GM18499 (cell line): Measurements from ENCODE around the gene GIGYF2.
A peak's percentile ranks its signal among the peaks of the same experiment; 100 is the strongest.

Experiments used
- ATAC-seq: cut with Tn5 transposase; IDR thresholded peaks from one replicate; pipeline ENCODE4 v1.9.1; 2021; ENCODE audit warnings: moderate number of reproducible peaks; ENCODE audit not compliant: insufficient read depth, unreplicated experiment

The GIGYF2 gene, protein sequence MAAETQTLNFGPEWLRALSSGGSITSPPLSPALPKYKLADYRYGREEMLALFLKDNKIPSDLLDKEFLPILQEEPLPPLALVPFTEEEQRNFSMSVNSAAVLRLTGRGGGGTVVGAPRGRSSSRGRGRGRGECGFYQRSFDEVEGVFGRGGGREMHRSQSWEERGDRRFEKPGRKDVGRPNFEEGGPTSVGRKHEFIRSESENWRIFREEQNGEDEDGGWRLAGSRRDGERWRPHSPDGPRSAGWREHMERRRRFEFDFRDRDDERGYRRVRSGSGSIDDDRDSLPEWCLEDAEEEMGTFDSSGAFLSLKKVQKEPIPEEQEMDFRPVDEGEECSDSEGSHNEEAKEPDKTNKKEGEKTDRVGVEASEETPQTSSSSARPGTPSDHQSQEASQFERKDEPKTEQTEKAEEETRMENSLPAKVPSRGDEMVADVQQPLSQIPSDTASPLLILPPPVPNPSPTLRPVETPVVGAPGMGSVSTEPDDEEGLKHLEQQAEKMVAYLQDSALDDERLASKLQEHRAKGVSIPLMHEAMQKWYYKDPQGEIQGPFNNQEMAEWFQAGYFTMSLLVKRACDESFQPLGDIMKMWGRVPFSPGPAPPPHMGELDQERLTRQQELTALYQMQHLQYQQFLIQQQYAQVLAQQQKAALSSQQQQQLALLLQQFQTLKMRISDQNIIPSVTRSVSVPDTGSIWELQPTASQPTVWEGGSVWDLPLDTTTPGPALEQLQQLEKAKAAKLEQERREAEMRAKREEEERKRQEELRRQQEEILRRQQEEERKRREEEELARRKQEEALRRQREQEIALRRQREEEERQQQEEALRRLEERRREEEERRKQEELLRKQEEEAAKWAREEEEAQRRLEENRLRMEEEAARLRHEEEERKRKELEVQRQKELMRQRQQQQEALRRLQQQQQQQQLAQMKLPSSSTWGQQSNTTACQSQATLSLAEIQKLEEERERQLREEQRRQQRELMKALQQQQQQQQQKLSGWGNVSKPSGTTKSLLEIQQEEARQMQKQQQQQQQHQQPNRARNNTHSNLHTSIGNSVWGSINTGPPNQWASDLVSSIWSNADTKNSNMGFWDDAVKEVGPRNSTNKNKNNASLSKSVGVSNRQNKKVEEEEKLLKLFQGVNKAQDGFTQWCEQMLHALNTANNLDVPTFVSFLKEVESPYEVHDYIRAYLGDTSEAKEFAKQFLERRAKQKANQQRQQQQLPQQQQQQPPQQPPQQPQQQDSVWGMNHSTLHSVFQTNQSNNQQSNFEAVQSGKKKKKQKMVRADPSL (N-terminal part only)

DNA sequence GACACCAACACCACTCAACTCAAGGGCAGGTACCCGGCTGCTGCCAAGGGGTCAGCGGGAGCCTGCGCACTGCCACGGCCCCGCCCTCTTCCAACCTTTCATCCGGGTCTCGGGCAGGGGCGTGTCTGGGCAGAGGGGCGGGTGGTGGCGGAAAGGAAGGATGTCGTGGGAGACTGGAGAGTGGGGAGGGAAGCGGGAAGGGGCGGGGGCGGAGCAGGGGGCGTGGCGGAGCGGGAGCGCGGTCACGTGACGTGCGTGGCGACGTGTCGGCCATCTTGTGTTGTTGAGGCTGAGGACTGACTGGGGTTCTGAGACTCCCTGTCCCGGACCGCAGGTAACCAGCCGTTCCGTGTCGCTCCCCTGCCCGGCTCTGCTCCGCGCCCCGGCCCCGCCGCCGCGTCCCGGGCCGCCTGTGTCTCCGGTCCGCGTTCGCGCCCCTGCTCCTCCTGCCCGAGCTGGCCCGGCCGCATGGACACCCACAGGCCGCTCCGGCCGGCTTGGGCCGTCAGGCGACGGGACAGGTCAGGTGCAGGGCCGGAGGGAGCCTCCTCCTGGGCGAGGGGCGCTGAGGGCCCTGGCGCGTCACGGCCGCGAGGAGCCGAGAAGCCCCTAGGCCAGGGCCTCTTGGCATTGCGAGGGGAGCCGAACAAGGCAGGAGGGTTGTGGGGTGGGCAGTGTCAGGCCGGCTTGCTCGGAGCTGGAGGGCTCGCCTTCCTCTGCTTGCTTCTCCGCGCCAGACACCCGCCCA, at the start of gene GIGYF2:
GIGYF2 (plus strand) TSS at position 273 of the 748 bp plus-strand sequence. CDS start 37,867 bp downstream, outside the sequence.
- ATAC-seq, result peak; percentile 43

DNA sequence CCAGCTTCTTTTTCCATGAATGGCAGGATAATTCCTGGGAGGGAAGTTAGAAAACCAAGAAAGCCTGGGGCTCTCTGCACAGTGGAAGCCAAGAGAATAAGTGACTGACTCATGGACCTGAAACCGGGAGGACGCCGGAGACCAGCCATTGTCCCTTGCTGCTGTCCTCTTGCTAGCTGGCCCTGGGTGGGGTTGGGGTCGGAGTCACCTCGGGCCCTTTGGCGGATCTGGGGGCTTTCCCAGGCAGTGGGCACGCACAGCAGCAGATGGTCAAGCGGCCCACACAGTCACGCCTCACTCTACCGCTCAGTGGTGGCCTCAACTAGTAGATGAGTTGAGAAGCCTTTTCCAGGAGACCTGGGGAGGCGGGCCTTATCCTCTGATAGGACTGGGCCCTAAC, 48.1 kb upstream of the GIGYF2 start:
- ATAC-seq, result no peak

DNA sequence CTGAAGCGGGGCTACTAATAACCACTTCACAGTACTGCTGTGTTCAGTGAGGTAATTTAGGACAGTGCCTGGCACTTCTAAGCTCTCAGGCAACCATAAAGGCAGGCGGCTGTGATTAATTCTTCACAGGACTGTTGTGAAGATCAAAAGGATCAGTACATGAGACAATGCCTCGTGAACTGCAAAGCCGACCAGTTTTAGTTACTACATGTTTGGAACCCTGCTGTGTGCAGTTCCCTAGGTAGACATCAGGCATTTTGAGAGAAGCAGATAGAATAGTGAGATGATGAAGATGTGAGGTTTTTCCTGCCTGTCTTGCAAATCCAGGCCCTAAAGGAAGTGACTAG, 44.7 kb upstream of the GIGYF2 start:
- no peak for ATAC-seq

DNA sequence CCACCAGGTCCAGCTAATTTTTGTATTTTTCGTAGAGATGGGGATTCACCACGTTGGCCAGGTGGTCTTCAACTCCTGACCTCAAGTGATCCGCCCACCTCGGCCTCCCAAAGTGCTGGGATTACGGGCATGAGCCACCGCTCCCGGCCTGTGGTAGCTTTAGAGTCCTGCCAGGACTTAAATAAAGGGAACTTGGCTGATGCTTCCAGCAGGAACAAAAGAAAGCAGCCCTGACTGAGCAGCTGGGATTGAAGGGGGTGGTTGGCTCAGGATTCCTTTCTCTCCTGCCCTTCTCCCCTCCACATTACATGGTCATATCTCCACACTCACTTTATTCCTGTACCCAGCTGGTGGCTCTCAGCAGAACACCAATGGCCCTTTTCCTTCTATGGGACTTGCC, 43.7 kb upstream of the GIGYF2 start:
- no peak for ATAC-seq

DNA sequence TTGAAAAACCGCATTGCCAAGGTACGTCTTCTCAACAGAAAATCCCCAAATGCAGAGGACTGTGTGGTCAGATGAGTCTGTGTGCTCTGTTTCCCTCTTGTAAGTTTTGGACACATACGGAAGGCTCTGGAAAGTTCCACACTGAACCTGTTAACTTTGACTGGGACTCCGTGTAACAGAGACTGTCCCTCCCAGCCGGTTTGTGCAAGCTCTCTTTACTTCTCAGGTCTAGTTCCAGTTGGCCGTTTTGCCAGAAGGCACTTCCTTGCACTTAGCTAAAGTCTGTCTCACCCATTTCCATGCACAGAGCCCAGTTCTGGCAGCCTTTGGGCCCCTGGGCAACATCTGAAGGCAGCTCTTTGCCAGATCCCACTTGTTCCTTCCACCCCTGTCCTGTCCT, 41.7 kb upstream of the GIGYF2 start:
- no peak for ATAC-seq

DNA sequence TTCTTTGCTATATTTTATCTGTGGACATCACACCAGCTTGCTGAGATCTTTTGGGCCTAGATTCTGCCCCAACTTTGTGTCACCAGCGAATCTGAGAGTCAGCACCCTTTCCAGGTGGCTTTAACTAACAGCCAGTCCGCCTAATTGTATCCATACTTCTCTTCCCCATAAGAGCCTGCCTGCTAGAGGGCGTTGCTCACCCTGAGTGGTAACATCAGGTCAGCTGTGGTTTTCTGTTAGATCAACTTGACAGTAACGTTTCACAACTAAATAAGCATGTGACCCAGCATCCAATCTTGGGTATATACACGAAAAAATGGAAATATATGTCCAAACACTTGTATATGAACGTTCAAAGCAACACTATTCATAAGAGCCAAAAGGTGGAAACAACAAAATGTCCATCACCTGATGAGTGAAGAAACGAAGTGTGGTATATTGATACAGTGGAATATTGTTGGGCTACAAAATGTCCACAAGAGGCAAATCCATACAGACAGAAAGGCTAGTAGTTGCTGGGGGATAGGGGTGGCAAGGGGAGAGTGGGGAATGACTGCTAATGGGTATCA, 38.8 kb upstream of the GIGYF2 start:
- no peak for ATAC-seq

DNA sequence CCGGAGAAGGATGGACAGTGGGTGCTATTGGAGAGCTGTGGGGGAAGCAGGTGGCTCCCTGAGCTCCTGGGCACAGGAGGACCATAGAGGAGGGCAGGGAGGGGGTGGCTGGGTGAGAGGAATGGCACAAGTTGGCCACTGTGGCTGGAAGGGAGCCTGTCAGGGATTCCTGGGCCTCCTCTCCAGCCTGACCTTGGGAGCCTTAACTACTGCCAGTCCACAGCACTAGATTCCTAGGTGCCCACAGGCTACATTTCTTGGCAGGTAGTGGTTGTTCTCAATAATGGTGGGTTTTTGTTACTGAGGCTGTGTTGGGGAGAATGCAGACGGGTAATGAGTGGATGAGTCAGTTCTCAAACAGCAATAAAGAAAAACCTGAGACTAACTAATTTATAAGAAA, 37.8 kb upstream of the GIGYF2 start:
- no peak for ATAC-seq

DNA sequence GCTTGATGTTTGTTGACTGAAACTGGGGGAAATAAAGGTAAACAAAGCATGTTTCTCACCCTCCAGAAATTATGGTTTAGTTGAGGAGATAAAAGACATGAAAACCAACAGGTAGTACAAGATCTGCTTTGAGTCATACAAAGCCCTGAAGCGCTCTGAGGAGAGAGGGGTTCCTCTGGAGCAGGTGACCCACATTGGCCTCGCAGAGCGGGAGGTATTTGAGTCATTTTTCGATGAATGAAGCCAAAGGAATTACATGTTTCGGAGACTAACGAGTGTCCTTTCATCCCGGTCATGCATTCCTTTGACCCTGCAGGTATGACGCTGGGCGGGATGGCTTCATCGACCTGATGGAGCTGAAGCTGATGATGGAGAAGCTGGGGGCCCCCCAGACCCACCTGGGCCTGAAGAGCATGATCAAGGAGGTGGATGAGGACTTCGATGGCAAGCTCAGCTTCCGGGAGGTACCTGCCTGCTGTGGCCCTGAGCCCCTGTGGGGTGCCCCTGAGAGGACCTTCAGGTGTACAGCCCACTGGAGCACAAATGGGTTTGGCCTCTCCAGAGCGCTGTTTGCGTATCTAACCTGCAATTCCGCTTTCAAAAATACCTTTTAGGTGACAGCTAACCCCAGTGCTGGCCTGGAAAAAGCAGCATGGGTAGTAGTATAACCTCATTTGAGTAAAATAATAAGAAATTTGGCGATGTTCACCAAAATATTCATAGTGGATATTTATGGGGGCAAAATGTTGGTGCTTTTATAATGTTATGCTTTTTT, 34.5 kb upstream of the GIGYF2 start:
- no peak for ATAC-seq

DNA sequence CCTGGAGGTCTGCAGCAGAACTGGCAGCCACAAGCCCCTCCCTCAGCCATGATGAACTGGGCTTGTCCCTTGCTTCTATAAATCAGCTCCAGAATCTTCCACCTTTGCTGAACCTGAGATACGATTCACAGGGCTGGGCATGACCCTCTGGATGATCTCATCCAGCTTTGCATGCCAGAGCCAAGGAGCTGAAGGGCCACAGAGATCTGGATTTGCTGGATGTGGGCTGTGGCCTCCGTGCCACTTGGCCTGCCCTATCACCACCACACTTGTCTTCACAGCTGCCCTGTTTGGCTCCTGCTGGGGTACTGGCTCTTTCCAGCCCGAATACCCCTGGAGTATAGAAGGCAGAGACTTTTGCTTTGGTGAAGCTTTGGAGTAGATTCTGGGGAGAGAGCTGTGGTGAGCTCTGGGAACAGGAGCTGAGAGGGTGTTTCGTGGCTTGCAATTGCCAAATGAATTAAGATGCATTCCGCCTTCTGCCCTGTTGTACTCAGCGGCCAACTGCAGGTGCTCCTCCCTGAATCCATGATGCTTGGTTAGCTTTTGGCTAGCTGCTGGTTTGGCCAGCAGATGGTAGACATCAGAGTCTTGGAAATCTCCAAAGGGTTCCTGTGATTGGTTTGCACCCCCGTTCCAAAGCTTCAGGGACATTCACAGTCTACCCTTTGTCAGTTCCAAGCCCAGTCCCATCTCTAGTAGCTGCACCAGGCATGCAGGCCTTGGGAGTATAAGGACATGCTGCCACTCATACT, 30.9 kb upstream of the GIGYF2 start:
- ATAC-seq, result no peak

DNA sequence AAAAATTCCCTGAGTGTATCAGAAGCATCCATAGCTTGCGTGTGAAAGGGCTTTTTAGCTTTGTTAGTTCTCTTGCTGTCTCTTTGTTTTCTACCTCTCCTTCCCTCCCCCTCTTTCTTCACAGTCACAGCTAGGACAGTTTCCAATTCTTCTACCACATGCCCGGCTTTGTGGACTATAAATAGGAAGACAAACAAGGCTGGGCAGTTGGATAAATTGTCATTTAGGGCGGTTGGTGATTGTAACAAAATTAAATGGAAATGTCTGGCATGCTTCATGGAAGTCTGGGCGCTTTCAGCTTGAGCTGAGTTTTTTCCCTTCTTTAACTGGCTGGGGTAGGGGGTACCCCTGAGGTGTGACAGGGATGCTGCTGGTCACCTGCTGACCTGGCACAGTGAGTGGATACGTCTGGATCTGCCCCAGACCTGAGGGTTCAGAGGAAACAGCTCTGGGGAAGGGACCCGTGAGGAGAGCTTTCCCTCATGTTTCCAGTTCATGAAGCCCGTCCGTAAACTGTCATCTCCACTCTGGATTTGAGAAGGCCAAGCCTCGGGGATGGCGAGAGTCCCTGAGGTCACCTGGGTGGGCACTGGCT, 29.0 kb upstream of the GIGYF2 start:
- ATAC-seq, result no peak

DNA sequence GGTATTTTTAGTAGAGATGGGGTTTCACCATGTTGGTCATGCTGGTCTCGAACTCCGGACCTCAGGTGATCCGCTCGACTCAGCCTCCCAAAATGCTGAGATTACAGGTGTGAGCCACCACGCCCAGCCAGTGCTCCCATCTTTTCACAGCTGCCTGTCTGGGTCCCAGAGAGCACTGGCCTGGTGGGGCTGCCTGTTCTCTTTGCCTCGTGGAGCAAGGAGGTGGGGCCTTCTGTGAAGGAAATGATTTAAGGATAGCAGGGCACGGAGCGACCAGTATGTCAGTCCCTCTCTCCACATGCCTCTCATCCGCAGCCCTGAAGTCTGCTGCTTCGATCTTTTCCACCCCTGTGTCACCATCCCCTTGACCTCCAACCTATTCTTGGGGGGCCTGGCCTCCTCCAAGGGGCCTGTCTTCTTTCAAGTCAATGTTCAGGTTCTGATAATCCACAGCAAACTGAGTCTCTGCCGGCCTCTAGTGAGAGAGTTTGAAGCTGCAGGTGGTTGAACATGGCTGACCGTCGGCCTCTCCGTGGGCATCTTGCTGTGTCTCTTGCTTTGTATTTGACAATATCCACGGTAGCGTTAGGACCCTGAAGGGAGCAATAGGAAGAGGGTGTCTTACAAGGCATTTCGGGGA, 28.2 kb upstream of the GIGYF2 start:
- no peak for ATAC-seq

DNA sequence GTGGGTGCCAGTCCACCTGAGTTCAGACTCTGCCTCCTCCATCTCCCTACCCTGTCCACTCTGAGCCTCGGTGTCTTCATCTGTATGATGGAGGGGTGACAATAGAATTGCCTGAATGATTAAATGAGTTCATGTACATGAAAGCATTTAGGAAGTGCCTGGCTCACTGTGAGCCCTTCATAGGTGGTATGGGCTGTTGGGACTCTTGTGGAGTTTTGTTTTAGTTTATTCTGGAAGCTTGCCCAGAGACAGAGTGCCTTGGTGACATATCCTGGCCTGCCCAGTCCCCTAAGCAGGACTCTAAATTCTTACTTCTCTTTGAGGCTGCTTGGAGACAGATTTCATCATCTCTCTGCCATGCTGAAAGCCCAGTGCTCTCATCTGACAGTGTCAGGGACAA, 24.5 kb upstream of the GIGYF2 start:
- ATAC-seq, result no peak

DNA sequence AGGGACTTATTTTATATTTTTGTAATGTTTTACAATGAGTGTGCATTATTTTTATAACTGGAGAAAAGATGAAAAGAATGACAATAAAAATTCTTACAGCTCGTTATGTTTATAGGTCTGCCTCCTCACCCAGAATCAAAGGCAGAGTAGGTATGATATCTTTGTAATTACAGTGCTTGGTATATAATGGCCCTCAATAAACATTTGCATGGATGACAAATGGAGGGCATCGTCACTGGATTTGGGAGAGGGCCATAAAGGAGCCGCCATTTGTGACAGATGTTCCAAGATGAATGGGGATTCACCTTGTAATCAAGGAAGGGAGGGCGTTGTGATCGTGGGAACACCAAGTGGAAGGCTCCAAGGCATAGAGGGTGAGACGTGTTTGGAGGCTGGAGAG, 22.6 kb upstream of the GIGYF2 start:
- no peak for ATAC-seq

DNA sequence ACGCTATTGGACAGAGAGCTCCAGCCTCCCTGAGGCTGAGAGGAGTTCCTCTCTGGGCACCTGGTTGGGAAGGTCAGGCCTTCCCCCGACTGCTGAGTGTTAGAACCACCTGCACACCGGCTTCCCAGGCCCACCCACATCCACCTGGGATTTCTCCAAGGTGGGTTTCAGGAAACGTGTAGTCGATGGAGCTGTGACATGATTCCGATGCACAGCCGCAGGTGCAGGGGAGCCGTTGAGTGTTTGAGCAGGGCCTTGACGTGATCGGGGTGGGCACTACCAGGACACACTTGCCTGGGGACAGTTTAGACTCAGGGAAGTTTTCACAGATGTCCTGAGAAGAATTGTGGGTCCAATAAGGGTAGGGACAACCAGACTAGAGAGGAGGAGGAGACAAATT, 21.8 kb upstream of the GIGYF2 start:
- ATAC-seq, result no peak

DNA sequence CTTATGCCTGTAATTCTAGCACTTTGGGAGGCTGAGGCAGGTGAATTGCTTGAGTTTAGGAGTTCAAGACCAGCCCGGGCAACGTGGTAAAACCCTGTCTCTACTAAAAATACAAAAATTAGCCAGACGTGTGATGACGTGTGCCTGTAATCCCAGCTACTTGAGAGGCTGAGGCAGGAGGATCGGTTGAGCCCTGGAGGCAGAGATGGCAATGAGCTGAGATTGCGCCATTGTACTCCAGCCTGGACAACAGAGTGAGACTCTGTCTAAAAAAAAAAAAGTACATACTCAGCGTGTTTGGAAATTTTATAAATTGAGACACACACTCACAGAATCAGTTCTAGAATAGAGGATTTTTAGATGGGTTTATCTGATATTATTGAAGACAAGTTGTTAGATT, 17.1 kb upstream of the GIGYF2 start:
- ATAC-seq, result no peak

DNA sequence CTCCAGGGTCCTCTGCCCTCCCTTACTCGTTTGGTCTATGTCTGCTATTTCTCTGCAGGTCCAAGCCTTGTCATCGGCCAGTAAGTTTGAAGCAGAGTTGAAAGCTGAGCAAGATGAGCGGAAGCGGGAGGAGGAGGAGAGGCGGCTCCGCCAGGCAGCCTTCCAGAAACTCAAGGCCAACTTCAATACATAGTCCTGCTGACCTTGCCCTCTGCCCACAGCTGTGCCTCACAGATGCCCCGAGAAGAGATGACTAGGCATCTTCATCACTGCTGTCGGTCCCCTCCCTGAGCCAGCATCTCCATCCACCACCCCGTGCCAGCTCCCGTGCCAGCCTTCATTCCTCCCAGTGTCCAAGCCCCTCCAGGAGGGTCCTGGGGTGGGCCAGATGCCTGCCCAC, 15.6 kb upstream of the GIGYF2 start:
- no peak for ATAC-seq

DNA sequence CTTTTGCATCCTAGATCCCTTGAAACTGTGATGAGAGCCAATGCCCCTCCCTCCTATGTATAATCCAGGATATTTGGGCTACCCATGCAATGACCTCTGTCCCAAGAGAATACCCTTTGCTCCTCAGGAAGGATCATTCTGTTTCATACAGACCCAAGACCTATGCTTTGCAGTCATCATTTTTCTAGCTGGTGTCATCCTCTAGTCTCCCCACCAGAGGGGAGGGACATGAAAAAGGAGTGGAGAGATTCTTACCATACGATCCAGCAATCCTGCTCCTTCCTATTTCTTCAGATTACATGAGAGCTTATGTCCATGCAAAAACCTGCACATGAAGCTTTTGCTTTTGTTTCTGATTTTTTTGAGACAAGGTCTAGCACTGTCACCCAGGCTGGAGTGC, 13.8 kb upstream of the GIGYF2 start:
- no peak for ATAC-seq
